DMS153 treated with DMSO at 0.1 percent for 48 hours (cell line): ENCODE results near the gene ZNF343.
A peak's percentile ranks its signal among the peaks of the same experiment; 100 is the strongest.
"Not testable (repeated sequence)": the region's sequence is repeated elsewhere in the genome, so short reads cannot be mapped to it uniquely, and the experiment has no call there.

Source experiments
- DNase-seq: peaks from one replicate; lab custom pipeline; 2025; ENCODE audit not compliant: unreplicated experiment; lab: John Stamatoyannopoulos, UW

Gene ZNF343

DNA sequence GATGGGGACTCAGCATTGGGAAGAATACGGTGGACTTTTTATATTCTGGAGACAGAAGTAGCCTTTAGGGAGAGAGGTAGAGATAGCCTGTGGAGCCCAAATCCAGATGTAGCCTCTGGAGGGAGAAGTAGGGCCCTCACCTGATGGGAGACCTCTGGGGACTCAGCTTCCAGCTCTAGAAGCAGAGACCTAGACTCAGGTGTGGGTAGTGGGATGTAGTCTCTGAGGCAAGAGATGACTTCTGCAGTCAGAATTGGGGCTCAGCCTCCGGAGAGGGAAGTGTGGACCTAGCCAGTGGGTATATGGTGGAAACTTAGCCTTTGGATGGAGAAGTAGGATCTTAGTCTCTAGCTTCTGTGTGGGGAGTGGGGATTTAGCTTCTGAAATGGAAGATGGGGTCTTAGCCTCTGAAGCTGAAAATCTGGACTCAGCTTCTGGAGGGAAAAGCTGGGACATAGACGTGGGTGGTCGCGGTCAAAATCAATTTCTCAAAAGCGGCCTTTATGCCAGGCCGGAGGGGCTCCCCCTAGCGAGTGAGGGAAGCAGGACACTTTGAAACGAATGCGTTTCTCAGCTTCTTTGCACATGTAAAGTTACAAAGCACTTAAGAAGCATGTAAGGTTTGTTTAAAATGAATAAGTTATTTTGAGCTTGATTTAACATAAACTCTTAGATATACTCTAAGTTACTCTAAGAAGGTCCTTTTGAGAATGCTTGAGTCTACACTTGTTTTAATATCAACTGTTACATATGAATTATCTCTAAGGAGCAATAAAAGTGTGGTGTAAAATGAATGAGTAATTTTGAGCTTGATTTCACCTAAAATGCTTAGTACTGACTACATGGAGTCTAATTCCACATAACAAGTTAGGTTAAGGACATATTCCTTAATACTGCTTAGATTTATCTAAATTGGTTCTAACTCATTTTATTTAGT is 12.9 kb upstream of the ZNF343 start:
- DNase-seq, result peak; percentile 21

DNA sequence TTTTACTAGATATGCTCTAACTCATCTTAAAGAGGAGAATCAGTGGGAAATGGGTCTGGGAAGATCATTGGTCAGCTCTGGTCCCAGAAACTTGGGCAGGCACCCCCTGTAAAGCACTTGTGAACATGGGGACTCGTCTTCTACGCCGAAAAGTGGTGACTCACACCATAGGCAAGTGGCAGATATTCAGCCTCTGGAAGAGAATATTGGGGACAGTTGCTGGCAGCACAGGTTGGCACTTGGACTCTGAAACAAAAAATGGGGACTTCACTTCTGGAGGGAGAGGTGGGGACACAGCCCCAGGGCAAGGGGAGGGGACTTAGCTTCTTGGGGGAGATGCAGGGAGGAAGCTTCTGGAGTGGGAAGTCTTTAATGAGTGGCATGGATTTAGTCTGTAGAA is 11.9 kb upstream of the ZNF343 start:
- DNase-seq, result no peak

DNA sequence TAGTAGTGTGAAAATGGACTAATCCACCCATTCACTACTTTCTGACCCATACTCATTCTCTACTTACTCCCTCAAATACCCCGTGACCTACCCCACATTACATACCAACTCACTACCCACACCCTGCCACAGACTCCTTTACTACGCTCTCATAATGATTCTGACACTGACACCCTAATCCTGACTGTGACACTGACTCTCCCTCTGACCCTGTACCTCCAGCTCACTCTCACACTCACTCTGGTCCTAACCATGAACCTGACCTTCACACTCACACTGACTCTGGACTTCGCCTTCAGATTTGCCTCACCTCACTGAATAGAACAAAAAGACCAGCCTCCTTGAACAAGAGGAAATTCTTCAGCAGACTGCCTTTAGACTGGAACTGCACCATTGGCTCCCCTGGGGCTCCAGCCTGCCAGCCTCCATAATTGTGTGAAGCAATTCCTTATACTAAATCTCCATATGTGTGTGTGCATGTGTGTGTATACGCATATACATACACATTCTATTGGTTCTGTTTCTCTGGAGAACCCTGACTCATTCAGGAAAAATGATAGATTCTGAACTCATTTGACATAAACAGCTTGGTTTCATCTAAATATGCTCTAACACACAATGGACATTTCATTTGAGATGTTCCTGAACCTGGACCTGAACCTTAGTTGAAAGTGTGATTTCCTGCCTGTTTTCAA is 10.5 kb upstream of the ZNF343 start:
- no peak for DNase-seq

DNA sequence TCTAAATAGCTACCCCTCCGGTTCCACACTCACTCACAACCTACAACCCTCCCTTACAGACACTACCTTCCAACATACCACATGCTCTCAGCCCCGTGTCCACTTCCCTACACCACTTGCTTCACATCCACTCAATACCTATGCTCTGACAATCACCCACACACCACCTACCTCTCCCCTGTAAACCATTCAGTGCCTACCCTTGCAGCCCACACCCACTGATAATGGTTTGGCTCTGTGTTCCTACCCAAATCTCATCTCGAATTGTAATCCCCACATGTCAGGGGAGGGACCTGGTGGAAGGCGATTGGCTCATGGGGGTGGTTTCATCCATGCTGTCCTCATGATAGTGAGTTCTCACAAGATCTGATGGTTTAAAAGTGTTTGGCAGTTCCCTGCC is 9.8 kb upstream of the ZNF343 start:
- no peak for DNase-seq

DNA sequence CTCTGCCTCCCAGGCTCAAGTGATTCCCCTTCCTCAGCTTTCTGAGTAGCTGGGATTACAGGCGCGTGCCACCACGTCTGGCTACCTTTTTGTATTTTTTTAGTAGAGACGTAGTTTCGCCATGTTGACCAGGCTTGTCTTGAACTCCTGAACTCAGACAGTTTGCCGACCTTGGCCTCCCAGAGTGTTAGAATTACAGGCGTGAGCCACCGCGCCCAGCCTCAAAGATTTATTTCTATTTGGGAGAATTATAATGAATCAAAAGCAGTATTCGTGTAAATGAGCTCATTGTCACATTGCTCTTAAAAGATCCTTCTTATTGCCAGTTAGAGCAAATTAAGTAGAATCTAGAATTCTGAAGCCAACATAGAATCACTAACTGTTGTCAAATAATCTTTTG is 9.4 kb upstream of the ZNF343 start:
- no peak for DNase-seq

DNA sequence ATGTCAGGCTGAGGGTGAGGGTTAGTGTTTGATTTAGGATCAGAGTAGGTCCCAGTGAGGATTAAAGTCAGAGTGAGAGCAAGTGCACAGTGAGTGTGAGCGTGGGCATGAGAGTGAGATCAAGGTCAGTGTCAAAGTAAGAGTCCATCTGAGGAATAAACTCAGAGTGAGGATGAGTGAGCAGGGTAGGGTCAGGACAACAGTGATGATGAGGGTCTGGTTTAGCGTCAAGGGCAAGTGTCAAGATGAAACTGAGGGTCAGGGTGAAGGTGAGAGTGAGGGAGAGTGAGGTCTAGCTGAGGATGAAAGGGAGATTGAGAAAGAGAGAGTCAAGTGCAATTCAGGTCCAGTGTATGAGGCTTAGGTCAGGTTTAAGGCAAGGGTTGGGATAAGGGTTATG is 7.7 kb upstream of the ZNF343 start:
- DNase-seq, result no peak

DNA sequence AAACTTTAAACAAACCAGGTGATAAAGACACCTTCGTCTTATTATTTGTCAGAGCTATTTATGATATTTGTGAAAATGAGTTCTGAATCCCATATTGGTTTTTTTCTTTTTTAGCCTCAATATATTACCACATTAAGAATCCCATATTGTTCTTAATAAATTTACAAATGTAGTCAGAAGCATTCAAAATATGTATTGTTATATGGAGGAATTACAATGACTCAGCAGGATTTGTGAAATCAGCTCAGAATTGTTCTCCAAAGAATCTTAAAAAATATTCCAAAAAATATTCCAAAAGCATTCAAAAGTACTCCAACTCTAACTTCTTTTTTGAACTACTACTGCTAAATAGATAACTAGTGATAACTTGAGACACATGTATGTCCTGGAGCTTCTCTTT is 6.5 kb upstream of the ZNF343 start:
- no peak for DNase-seq

DNA sequence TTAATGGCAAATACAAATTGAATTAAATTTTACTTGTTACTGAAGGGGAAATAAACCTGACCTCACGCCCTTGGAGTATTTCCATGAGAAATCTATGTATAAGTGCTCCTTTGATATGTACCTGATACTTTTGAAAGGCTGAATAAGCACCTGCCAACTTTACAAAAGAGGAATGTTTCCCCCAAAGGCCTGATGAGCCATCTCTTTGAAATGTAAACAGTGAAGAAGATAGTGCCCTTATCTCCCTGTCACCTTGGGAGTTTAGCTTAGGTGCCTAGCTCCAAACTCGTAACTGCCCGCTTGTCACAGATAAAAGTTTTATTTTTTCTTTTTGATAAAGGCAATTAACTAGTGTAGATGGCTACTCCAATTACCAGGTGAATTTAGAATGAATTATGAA is 1.1 kb upstream of the ZNF343 start:
- no peak for DNase-seq

DNA sequence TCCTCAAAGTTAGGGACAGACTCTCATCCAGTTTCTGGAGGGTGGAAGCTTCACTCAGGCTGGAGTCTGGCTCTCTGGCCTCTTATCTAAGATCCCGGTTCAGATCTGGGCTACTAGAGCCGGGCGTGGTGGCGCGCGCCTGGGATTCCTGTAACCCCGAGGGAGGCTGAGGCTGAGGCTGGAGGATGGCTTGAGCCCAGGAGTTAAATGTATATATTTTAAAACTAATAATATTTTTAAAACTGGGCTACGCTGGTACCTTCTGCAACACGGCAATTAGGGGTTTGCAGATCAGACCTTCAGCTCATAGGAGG is 710 bp upstream of the ZNF343 start:
- DNase-seq, result no peak

DNA sequence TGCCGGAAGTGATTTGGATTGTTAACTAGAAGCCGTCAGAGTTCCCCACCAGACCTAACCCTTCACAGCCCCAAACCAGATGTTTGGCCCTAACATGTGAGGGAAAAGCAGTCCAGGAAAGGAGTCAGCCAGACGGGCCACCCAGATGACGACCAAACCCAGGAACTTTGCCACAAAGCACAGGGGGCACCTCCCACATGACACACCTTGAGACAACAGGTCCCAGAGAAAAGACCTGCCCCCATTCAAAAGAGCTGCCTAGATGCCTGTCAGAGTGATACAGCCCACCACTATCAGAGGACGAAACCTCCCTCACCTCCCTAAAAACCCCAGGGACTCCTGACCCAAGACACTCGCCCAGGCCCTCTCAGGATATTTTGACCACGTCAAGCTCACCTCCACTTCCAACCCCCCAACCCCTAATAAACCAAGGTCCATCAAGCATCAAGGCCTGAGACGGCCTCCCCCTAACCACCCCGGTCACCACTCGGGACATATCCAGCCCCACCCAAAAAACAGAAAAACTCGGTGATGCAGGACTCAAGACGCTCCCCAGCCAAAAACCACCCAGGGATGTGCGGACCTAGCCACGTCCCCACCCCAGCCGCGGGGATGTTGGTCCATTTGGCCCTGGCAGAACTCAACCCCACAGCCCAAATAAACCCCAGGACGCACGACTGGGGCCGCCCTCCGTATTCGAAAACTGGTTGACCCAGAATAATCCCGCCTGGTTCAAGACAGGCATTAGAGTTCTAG is 662 bp downstream of the ZNF343 start:
- no peak for DNase-seq

DNA sequence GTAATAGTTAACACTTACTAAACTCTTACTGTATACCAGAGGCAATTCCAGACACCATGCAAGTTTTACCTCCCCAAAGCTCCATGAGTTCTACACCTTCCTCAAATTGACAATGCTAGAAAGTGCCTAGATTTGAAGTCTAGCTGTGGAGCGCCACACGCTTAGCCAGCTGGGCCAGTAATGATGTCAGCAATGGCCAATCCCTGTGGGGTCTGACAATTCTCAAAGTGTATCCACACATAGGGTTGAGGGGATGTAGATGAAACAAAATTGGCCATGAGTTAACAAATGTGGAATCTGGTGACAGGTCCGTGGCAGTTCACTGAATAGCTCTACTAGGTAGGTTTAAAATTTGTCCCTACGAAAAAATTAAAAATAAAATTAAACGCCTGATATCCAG is 1.3 kb downstream of the ZNF343 start:
- no peak for DNase-seq

DNA sequence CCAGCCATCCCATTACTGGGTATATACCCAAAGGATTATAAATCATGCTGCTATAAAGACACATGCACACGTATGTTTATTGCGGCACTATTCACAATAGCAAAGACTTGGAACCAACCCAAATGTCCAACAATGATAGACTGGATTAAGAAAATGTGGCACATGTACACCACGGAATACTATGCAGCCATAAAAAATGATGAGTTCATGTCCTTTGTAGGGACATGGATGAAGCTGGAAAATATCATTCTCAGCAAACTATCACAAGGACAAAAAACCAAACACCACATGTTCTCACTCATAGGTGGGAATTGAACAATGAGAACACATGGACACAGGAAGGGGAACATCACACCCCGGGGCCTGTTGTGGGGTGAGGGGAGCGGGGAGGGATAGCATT is 2.3 kb downstream of the ZNF343 start:
- DNase-seq, result not testable (repeated sequence)

DNA sequence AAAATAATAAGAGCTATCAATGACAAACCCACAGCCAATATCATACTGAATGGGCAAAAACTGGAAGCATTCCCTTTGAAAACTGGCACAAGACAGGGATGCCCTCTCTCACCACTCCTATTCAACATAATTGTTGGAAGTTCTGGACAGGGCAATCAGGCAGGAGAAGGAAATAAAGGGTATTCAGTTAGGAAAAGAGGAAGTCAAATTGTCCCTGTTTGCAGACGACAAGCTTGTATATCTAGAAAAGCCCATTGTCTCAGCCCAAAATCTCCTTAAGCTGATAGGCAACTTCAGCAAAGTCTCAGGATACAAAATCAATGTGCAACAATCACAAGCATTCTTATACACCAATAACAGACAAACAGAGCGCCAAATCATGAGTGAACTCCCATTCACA is 3.9 kb downstream of the ZNF343 start:
- not testable (repeated sequence) for DNase-seq

DNA sequence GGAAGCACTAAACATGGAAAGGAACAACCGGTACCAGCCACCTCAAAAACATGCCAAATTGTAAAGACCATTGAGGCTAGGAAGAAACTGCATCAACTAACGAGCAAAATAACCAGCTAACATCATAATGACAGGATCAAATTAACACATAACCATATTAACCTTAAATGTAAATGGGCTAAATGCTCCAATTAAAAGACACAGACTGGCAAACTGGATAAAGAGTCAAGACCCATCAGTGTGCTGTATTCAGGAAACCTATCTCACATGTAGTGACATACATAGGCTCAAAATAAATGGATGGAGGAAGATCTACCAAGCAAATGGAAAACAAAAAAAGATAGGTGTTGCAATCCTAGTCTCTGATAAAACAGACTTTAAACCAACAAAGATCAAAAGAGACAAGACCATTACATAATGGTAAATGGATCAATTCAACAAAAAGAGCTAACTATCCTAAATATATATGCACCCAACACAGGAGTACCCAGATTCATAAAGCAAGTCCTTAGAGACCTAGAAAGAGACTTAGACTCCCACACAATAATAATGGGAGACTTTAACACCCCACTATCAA is 5.8 kb downstream of the ZNF343 start:
- DNase-seq, result not testable (repeated sequence)

DNA sequence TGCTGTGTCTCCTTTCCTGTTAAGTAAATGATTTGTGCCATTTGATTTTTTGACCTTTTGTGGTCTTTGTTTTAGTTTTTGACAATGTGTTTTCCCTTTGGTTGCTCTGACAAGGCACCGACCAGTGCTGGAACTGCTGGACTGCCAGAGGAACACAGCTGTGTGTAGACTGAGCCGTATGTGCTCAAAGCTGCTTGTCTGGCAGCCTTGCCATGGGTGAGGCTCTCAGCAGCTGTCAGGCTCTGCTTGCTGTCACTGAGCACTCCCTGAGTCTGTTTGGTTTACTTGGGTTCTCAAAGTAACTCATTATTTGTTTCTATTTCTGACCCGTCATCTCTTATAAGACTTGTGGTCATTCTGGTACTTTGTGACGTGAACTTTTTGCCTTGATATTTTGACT is 23.1 kb downstream of the ZNF343 start:
- DNase-seq, result no peak

DNA sequence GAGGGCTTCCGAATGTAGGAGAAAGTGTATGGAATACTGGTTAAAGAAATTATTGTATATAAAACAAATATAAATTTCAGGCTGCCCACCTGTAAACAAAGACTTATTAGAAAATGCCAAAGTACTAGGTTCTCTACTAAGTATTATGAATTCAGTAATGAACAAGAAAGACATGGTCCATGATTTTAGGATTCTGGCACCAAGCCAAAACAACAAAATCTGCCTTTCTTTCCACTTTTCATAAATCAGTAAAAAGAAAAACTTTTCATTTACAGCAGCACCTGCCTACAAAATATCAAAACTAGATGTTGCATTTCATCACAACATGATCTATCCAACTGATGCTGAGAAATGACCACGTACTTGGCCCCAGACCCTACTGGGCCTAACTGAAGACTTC is 23.6 kb downstream of the ZNF343 start:
- no peak for DNase-seq

DNA sequence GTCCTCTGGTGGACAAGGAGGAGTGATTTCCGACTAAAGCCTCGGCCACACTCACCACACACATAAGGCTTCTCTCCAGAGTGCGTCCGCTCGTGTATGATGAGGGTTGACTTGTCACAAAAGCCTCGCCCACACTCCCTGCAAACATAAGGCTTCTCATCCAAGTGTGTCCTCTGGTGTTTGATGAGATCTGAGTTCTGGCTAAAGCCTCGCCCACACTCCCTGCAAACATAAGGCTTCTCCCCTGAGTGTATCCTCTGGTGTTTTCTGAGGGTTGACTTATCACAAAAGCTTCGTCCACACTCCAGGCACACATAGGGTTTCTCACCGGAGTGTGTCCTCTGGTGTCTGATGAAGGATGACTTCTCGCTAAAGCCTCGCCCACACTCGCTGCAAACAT is 25.2 kb downstream of the ZNF343 start:
- no peak for DNase-seq

DNA sequence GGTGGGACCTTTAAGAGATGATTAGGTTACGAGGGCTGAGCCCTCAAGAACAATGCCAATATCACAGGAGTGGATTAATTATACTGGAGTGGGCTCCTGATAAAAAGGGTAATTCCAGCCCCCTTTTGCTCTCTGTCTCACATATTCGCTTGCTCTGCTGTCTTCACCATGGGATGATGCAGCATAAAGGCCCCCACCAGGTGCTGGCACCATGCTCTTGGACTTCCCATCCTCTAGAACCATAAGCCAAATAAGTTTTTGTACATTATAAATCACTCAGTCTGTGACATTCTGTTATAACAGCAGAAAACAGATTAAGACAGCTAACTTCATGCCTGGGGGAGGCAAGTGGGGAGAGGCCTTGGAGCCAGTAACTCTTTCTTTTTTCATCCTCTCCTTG is 28.3 kb downstream of the ZNF343 start:
- no peak for DNase-seq

DNA sequence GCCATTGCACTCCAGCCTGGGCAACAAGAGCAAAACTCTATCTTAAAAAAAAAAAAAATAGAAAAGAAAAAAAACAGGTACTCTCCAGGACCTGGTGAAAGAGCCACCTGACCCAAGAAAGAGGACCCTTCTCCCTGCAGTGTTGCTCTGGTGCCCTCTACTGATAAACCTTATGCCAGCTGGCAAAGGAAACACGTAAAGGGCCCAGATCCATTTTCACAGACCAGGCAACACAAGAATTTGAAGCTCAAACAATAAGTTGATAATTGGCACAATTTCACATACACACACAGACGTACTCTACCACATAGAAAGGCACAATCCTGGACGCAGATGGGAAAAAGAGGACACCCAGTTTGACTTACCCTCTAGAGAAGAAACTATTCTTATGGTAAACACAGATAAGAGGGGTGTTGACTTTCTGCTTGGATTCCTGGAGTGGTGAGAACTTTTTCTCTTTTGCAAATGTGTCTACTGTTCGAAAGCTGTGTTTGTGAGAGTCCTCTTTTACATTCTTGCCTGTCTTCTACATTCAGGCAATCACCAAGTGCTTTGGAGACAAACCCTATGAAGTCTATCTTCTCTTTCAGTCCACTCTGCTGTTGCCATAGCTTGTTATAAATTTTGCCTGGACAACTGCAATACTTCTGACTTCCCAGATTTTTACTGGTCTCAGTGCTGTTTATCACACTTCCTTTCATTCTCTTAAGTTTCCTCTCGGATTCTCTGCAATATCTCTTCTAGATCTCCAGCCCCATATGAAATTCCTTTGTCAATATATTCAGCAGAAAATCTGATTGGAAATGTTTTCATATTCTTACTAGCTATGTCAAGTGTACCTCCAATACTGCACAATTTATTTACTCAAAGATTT is 31.7 kb downstream of the ZNF343 start:
- DNase-seq, result no peak

DNA sequence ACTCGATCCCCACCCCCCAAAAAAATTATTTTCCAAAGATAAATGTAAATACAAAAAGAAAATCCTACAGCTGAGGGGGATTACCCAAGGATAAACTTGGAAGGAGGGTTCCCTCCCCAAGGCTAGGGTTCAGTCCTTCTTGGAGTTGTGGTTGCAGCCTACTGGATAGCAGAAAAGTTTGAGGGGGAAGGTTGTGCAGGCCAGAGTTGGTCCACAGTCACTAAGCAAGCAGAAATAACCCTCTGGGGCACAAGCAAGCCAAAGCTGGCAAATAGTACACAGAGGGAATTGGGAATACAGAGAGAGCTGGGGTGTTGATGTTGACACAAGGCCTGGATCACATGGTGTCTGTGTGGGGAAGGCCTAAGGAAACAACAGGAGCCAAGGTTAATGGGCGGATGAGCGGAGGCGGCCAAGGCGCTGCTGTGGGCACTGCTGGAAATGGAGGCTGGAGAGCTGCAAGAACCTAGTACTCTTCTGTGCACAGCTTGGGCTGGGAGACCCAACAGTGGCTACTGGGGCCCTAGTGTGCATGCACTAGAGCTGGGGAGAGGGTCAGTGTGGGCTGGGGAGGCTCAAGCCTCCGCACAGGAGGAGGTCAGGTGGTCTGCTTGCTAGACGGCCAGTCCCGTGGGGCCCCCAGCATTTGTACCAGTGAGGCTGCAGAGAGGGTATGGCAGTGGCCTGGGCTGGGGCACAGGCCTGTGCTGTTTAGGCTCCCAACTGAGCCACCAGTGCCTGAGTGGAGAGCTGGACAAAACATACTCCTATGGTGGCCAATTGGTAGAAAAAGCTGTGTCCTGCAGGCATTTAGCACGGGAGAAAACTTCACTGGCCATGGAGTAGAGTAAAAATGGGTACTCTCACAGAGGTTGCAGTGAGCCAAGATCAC is 32.6 kb downstream of the ZNF343 start:
- no peak for DNase-seq
